ENCODE measurements around the gene RELT.

The RELT gene

DNA sequence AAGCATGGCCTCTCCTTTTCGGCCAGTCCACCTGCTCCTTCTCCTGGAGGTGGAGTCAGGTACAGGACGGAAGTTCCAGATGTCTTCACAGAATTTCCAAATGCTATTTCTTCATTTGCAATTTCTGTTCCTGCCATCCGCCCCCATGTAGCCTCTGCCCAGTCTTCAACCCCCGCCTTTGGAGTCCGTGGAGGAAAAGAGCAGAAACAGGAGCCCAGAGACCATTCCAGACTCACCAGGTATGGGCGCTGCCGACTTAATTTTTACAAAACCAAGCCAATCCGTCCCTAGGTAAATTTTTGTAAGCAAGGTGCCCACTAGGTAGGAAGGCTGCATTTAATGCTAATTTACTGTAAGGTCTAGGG is 28.9 kb downstream of the RELT start:
- H3K9me3 ChIP-seq (ENCODE audit: severe bottlenecking), result no peaks in the 10 kb centered on the region
- no peak for DNase-seq
- TF ChIP-seq, protein P1, sequence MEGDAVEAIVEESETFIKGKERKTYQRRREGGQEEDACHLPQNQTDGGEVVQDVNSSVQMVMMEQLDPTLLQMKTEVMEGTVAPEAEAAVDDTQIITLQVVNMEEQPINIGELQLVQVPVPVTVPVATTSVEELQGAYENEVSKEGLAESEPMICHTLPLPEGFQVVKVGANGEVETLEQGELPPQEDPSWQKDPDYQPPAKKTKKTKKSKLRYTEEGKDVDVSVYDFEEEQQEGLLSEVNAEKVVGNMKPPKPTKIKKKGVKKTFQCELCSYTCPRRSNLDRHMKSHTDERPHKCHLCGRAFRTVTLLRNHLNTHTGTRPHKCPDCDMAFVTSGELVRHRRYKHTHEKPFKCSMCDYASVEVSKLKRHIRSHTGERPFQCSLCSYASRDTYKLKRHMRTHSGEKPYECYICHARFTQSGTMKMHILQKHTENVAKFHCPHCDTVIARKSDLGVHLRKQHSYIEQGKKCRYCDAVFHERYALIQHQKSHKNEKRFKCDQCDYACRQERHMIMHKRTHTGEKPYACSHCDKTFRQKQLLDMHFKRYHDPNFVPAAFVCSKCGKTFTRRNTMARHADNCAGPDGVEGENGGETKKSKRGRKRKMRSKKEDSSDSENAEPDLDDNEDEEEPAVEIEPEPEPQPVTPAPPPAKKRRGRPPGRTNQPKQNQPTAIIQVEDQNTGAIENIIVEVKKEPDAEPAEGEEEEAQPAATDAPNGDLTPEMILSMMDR (IDR thresholded peaks at IDR 0.05; ENCODE audit: low read depth, low read length), result no peak
- H3K4me3 ChIP-seq (ENCODE audit: low read depth, low read length), result no peak overlapping the region
- no peaks in the 10 kb centered on the region for H3K27me3 ChIP-seq (ENCODE audit: insufficient read depth, low read depth, severe bottlenecking)
- H3K27ac ChIP-seq, result no peak overlapping the region
- peaks cover 59% of the 10 kb centered on the region for H3K36me3 ChIP-seq

DNA sequence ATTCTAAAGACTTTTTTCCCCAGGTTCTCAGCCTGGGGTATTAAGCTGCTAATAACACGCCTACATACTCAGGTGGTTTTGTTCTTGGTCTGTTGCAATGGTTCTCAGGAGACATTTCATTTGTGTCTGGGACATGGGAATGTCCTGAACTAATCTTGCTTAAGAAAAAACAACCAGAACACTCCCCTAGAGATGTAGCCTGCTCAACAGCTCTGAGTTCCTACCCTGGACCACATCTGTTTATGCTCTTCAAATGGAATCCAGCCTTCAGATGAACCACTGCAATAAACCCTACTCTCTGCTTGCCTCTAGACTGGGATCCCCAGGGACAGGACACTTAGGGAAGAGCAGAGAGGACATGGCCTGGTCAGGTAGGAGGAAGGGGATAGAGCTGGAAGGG is 29.9 kb downstream of the RELT start:
- H3K36me3 ChIP-seq, result peaks cover 69% of the 10 kb centered on the region
- H3K4me3 ChIP-seq (ENCODE audit: low read depth, low read length), result no peak overlapping the region
- H3K27me3 ChIP-seq (ENCODE audit: insufficient read depth, low read depth, severe bottlenecking), result no peaks in the 10 kb centered on the region
- no peak for DNase-seq
- H3K27ac ChIP-seq, result no peak overlapping the region
- H3K9me3 ChIP-seq (ENCODE audit: severe bottlenecking), result no peaks in the 10 kb centered on the region
- TF ChIP-seq, protein P1 (IDR thresholded peaks at IDR 0.05; ENCODE audit: low read depth, low read length), result no peak

- Histone ChIP-seq H3K27ac (no peak overlapping the region), H3K27me3 (ENCODE audit: insufficient read depth, low read depth, severe bottlenecking) (no peaks in the 10 kb centered on the region), H3K36me3 (peaks cover 71% of the 10 kb centered on the region), H3K4me3 (ENCODE audit: low read depth, low read length) (no peak overlapping the region), H3K9me3 (ENCODE audit: severe bottlenecking) (no peaks in the 10 kb centered on the region)
- TF ChIP-seq, protein P1 (IDR thresholded peaks at IDR 0.05; ENCODE audit: low read depth, low read length), result no peak
- DNase-seq, result no peak
These were observed 30.4 kb downstream of the RELT start for GRCh38 chr11:73406619-73407018.

- H3K27ac ChIP-seq, result no peak overlapping the region
- DNase-seq, result no peak
- TF ChIP-seq, protein P1 (IDR thresholded peaks at IDR 0.05; ENCODE audit: low read depth, low read length), result no peak
- no peak overlapping the region for H3K4me3 ChIP-seq (ENCODE audit: low read depth, low read length)
- no peaks in the 10 kb centered on the region for H3K9me3 ChIP-seq (ENCODE audit: severe bottlenecking)
- H3K36me3 ChIP-seq, result peaks cover 71% of the 10 kb centered on the region
- no peaks in the 10 kb centered on the region for H3K27me3 ChIP-seq (ENCODE audit: insufficient read depth, low read depth, severe bottlenecking)
These were observed 33.2 kb downstream of the RELT start for GRCh38 chr11:73409431-73409830.

- H3K4me3 ChIP-seq (ENCODE audit: low read depth, low read length), result no peak overlapping the region
- no peak for DNase-seq
- H3K27me3 ChIP-seq (ENCODE audit: insufficient read depth, low read depth, severe bottlenecking), result no peaks in the 10 kb centered on the region
- TF ChIP-seq, protein P1 (IDR thresholded peaks at IDR 0.05; ENCODE audit: low read depth, low read length), result no peak
- no peaks in the 10 kb centered on the region for H3K9me3 ChIP-seq (ENCODE audit: severe bottlenecking)
- H3K27ac ChIP-seq, result no peak overlapping the region
- H3K36me3 ChIP-seq, result peaks cover 59% of the 10 kb centered on the region
These were observed 34.4 kb downstream of the RELT start for GRCh38 chr11:73410627-73411026.

- no peak overlapping the region for H3K4me3 ChIP-seq (ENCODE audit: low read depth, low read length)
- no peak overlapping the region for H3K27ac ChIP-seq
- peaks cover 57% of the 10 kb centered on the region for H3K36me3 ChIP-seq
- DNase-seq, result no peak
- TF ChIP-seq, protein P1 (IDR thresholded peaks at IDR 0.05; ENCODE audit: low read depth, low read length), result no peak
- no peaks in the 10 kb centered on the region for H3K9me3 ChIP-seq (ENCODE audit: severe bottlenecking)
- H3K27me3 ChIP-seq (ENCODE audit: insufficient read depth, low read depth, severe bottlenecking), result no peaks in the 10 kb centered on the region
These were observed 34.8 kb downstream of the RELT start for GRCh38 chr11:73411031-73411430.

Measured in WERI-Rb-1 (cell line).